NCI-H510A (cell line): Measurements from ENCODE around the gene ZNF827.

Experiments used
- DNase-seq: peaks from one replicate; lab custom pipeline; 2025; lab: John Stamatoyannopoulos, UW

Gene ZNF827

GRCh38 chr4:145719752-145720624 is 218.6 kb downstream of the ZNF827 start:
- no peak for DNase-seq

- no peak for DNase-seq
These were observed 221.9 kb downstream of the ZNF827 start for GRCh38 chr4:145716661-145717200.

GRCh38 chr4:145716200-145716599 is 222.4 kb downstream of the ZNF827 start:
- no peak for DNase-seq

GRCh38 chr4:145709843-145710242 is 228.8 kb downstream of the ZNF827 start:
- DNase-seq: no peak

GRCh38 chr4:145709336-145709735 is 229.3 kb downstream of the ZNF827 start:
- DNase-seq: no peak
